Activated CD4-positive, alpha-beta memory T cell treated with anti-CD3 and anti-CD28 coated beads for 36 hours (primary cell): ENCODE measurements around the gene TNN. TPM values are rescaled to one million over a fixed set of nuclear protein-coding genes. Genes with fewer than 3 reads are reported as not detected.

Source experiments
- CTCF ChIA-PET: fragments of 350-600 bp; sonication (Branson Sonifier 250); formaldehyde crosslinking; loops from one replicate; lab custom pipeline; 2021; ENCODE audit warnings: antibody characterized with exemption, inconsistent platforms; lab: Charles Lee
- POLR2A ChIA-PET: fragments of 350-600 bp; sonication (Branson Sonifier 250); formaldehyde crosslinking; loops from one replicate; lab custom pipeline; 2021; ENCODE audit warnings: antibody characterized with exemption; lab: Charles Lee
- DNase-seq: peaks from one replicate; pipeline ENCODE4 v3.0.0-alpha.2; 2020
- H3K27ac Mint-ChIP-seq: one replicate; pipeline ENCODE4 v1.8.0; 2021; ENCODE audit warnings: mixed read lengths
- H3K27me3 Mint-ChIP-seq: one replicate; pipeline ENCODE4 v1.8.0; 2021; ENCODE audit warnings: mixed read lengths
- H3K36me3 Mint-ChIP-seq: one replicate; pipeline ENCODE4 v1.8.0; 2021; ENCODE audit warnings: mixed read lengths
- H3K4me1 Mint-ChIP-seq: one replicate; pipeline ENCODE4 v1.8.0; 2021; ENCODE audit warnings: low read depth, mixed read lengths
- H3K4me3 Mint-ChIP-seq: one replicate; pipeline ENCODE4 v1.8.0; 2021; ENCODE audit warnings: mild to moderate bottlenecking, mixed read lengths
- H3K9me3 Mint-ChIP-seq: one replicate; pipeline ENCODE4 v1.8.0; 2021; ENCODE audit warnings: mixed read lengths
- intact Hi-C: fragments of 100-400 bp; cut with micrococcal nuclease; formaldehyde crosslinking; loops from one replicate; pipeline ENCODE4 v1.15.1; 2023
- total RNA-seq, 2 experiments: library from RNA; stranded (reverse); gene quantifications; one replicate each; pipeline ENCODE4 v1.2.3, GENCODE V29; 2021

The TNN gene
- total RNA-seq, 2 experiments from 2014 or later, result 0.05 TPM; not detected in 1

GRCh38 chr1:175120511-175120910 lies 52.9 kb downstream of the TNN start:
- H3K36me3 Mint-ChIP-seq, result no peaks in the 10 kb centered on the region
- peaks cover 2% of the 10 kb centered on the region for H3K27me3 Mint-ChIP-seq
- POLR2A ChIA-PET, result no interaction called here
- no peaks in the 10 kb centered on the region for H3K9me3 Mint-ChIP-seq
- H3K27ac Mint-ChIP-seq, result no peak overlapping the region
- no peak for DNase-seq
- H3K4me1 Mint-ChIP-seq, result no peaks in the 10 kb centered on the region
- H3K4me3 Mint-ChIP-seq, result no peak overlapping the region
- CTCF ChIA-PET, result interaction anchor here (0.7 to 0.9 kb wide), 2 partner anchors 91 kb away, joined by 3 to 5 read pairs; no protein-coding TSS in a partner anchor
- intact Hi-C loops, result no loop called here

DNA sequence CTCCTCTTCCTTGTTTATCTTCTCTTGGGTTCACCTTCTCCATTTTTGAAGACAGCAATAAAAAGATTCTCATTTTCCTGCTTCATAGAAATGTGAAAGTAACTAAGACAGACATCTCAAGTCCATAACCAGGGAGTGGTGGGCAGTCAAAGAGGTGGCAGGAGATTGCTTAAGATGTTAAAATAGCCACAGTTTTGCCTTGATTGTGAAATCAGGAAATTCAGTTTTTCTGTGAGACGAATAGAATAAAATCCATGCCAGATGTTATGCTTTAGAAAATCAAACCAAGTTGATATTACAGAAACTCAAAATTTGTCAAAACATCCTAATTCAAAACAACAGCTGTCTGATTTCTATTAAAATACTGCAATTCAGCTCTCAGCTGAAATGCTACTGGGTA lies 57.2 kb downstream of the TNN start:
- Mint-ChIP-seq H3K4me1 (no peaks in the 10 kb centered on the region), H3K27ac (no peak overlapping the region), H3K4me3 (no peak overlapping the region), H3K36me3 (no peaks in the 10 kb centered on the region), H3K27me3 (no peaks in the 10 kb centered on the region), H3K9me3 (no peaks in the 10 kb centered on the region)
- DNase-seq, result no peak
- intact Hi-C loops, result loop anchor here (1.0 kb wide), 2 partner anchors 96 to 355 kb away; no protein-coding TSS in a partner anchor
- POLR2A ChIA-PET, result interaction anchor here (1.3 kb wide), 1 partner anchor 96 kb away, joined by 6 read pairs; no protein-coding TSS in a partner anchor
- CTCF ChIA-PET, result interaction anchor here (0.6 to 3.3 kb wide), 27 partner anchors 9 to 597 kb away, joined by 3 to 120 read pairs (median 4); partner anchors contain the start of gene MRPS14

GRCh38 chr1:175126347-175126746 lies 58.7 kb downstream of the TNN start:
- DNase-seq, result no peak
- Mint-ChIP-seq H3K27me3 (no peaks in the 10 kb centered on the region), H3K9me3 (no peaks in the 10 kb centered on the region), H3K4me3 (no peak overlapping the region), H3K27ac (no peak overlapping the region), H3K36me3 (no peaks in the 10 kb centered on the region), H3K4me1 (no peaks in the 10 kb centered on the region)
- ChIA-PET CTCF (interaction anchor here (3.3 kb wide), 1 partner anchor 98 kb away, joined by 120 read pairs; no protein-coding TSS in a partner anchor), POLR2A (no interaction called here)
- intact Hi-C loops, result no loop called here

- intact Hi-C loops, result no loop called here
- no peaks in the 10 kb centered on the region for H3K36me3 Mint-ChIP-seq
- no peak overlapping the region for H3K4me3 Mint-ChIP-seq
- POLR2A ChIA-PET, result no interaction called here
- no peaks in the 10 kb centered on the region for H3K4me1 Mint-ChIP-seq
- CTCF ChIA-PET, result interaction anchor here (2.5 to 3.2 kb wide), 2 partner anchors 18 to 98 kb away, joined by 7 to 17 read pairs; no protein-coding TSS in a partner anchor
- no peak overlapping the region for H3K27ac Mint-ChIP-seq
- H3K9me3 Mint-ChIP-seq, result no peaks in the 10 kb centered on the region
- DNase-seq, result no peak
- H3K27me3 Mint-ChIP-seq, result no peaks in the 10 kb centered on the region
These were observed 59.9 kb downstream of the TNN start for GRCh38 chr1:175127565-175127964.

- ChIA-PET CTCF (interaction anchor here (0.7 to 3.2 kb wide), 4 partner anchors 17 to 833 kb away, joined by 3 to 17 read pairs (median 6); no protein-coding TSS in a partner anchor), POLR2A (no interaction called here)
- Mint-ChIP-seq H3K27ac (no peak overlapping the region), H3K27me3 (no peaks in the 10 kb centered on the region), H3K4me3 (no peak overlapping the region), H3K36me3 (no peaks in the 10 kb centered on the region), H3K4me1 (no peaks in the 10 kb centered on the region), H3K9me3 (no peaks in the 10 kb centered on the region)
- DNase-seq, result no peak
- intact Hi-C loops, result no loop called here
These were observed 60.9 kb downstream of the TNN start for GRCh38 chr1:175128523-175128922.

DNA sequence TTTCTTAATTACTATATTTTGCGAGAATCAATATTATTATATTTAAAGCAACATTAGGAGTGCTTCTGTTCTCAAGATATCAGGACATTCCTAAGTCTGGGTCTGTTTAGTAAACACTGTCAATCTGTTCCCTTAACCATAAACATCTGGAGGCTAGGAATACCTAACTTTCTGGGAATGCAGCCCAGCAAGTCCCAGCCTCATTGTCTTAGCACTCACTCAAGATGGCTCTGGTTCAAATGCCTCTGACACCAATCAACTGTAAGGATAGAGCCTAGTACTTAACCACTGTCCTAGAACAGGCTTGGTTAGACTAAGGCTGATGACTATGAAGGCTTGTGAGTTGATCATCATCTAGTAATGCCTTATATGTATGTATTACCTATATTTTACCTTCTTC lies 61.5 kb downstream of the TNN start:
- Mint-ChIP-seq H3K9me3 (no peaks in the 10 kb centered on the region), H3K36me3 (no peaks in the 10 kb centered on the region), H3K4me3 (no peak overlapping the region), H3K27me3 (no peaks in the 10 kb centered on the region), H3K27ac (no peak overlapping the region), H3K4me1 (no peaks in the 10 kb centered on the region)
- no peak for DNase-seq
- intact Hi-C loops, result no loop called here
- ChIA-PET CTCF (interaction anchor here (1.1 to 3.2 kb wide), 3 partner anchors 16 to 100 kb away, joined by 5 to 17 read pairs (median 7); no protein-coding TSS in a partner anchor), POLR2A (no interaction called here)

- intact Hi-C loops, result no loop called here
These were observed 62.0 kb downstream of the TNN start for GRCh38 chr1:175129644-175129996.

GRCh38 chr1:175129997-175130648 lies 62.5 kb downstream of the TNN start:
- H3K4me3 Mint-ChIP-seq, result no peak overlapping the region
- ChIA-PET CTCF (interaction anchor here (0.8 to 3.2 kb wide), 2 partner anchors 101 kb away, joined by 4 to 17 read pairs; no protein-coding TSS in a partner anchor), POLR2A (no interaction called here)
- H3K27me3 Mint-ChIP-seq, result peaks cover 5% of the 10 kb centered on the region
- H3K4me1 Mint-ChIP-seq, result no peaks in the 10 kb centered on the region
- intact Hi-C loops, result no loop called here
- no peak overlapping the region for H3K27ac Mint-ChIP-seq
- H3K36me3 Mint-ChIP-seq, result no peaks in the 10 kb centered on the region
- DNase-seq, result no peak
- no peaks in the 10 kb centered on the region for H3K9me3 Mint-ChIP-seq

More at GRCh38 chr1:175129644-175129996, 62.0 kb downstream of the TNN start:
- DNase-seq, result no peak
- Mint-ChIP-seq H3K4me1 (no peaks in the 10 kb centered on the region), H3K27ac (no peak overlapping the region), H3K9me3 (no peaks in the 10 kb centered on the region), H3K27me3 (peaks cover 2% of the 10 kb centered on the region), H3K36me3 (no peaks in the 10 kb centered on the region), H3K4me3 (no peak overlapping the region)
- CTCF ChIA-PET, result interaction anchor here (1.1 to 3.2 kb wide), 2 partner anchors 22 to 100 kb away, joined by 5 to 17 read pairs; no protein-coding TSS in a partner anchor
- POLR2A ChIA-PET, result no interaction called here

- Mint-ChIP-seq H3K36me3 (no peaks in the 10 kb centered on the region), H3K4me1 (no peaks in the 10 kb centered on the region), H3K27ac (no peak overlapping the region), H3K9me3 (no peaks in the 10 kb centered on the region), H3K27me3 (peaks cover 6% of the 10 kb centered on the region), H3K4me3 (no peak overlapping the region)
- DNase-seq, result no peak
- CTCF ChIA-PET, result interaction anchor here (0.8 kb wide), 1 partner anchor 101 kb away, joined by 4 read pairs; no protein-coding TSS in a partner anchor
- POLR2A ChIA-PET, result no interaction called here
- intact Hi-C loops, result no loop called here
These were observed 63.0 kb downstream of the TNN start for GRCh38 chr1:175130649-175131045.

DNA sequence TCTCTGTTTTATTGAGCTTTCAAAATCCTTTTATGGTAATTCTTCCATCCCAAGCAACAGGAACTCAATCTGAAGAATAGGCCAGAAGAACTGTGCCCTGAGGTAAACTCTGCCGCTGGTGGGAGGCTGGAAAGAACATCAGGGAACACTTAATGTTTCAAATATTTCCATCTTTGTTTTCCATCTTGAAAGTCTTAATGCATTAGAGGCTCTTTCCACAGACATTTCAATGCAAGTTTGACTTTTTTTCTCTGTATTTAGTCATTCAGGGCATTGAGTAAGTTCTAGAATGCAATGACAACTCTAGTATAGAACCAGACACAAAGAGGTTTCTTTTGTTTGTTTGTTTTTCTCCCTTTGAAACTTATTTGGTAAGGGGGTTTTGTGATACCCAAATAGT lies 63.5 kb downstream of the TNN start:
- POLR2A ChIA-PET, result no interaction called here
- intact Hi-C loops, result no loop called here
- peaks cover 10% of the 10 kb centered on the region for H3K27me3 Mint-ChIP-seq
- CTCF ChIA-PET, result interaction anchor here (0.8 kb wide), 1 partner anchor 102 kb away, joined by 4 read pairs; no protein-coding TSS in a partner anchor
- DNase-seq, result no peak
- no peak overlapping the region for H3K4me3 Mint-ChIP-seq
- H3K9me3 Mint-ChIP-seq, result no peaks in the 10 kb centered on the region
- H3K36me3 Mint-ChIP-seq, result no peaks in the 10 kb centered on the region
- no peaks in the 10 kb centered on the region for H3K4me1 Mint-ChIP-seq
- no peak overlapping the region for H3K27ac Mint-ChIP-seq

DNA sequence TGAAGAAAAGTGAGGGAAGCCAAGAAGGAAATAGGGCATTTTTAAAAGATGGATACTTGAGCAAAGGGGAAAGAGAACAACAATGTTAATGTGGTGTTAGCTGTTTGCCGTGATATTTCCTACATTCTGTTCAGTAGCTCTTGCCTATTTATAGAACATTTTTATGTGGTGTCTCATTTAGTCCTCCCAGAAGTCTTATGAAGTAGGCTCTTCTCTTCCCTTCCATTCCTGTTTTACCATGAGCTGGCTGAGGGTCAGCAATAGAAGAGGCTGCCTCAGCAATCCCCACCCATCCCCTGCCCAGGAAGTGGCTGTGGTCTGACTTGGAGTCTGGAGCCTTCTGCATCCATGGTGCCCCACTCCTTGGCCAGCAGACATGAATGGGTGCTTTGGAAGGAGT lies 64.8 kb downstream of the TNN start:
- no peaks in the 10 kb centered on the region for H3K36me3 Mint-ChIP-seq
- no peak overlapping the region for H3K4me3 Mint-ChIP-seq
- ChIA-PET CTCF (interaction anchor here (0.9 to 1.8 kb wide), 3 partner anchors 9 to 19 kb away, joined by 4 to 8 read pairs (median 4); no protein-coding TSS in a partner anchor), POLR2A (no interaction called here)
- intact Hi-C loops, result no loop called here
- no peak for DNase-seq
- H3K27me3 Mint-ChIP-seq, result peaks cover 14% of the 10 kb centered on the region
- H3K9me3 Mint-ChIP-seq, result no peaks in the 10 kb centered on the region
- no peaks in the 10 kb centered on the region for H3K4me1 Mint-ChIP-seq
- H3K27ac Mint-ChIP-seq, result no peak overlapping the region

GRCh38 chr1:175133673-175134435 lies 66.2 kb downstream of the TNN start:
- H3K27ac Mint-ChIP-seq, result no peak overlapping the region
- CTCF ChIA-PET, result interaction anchor here (1.0 to 1.3 kb wide), 3 partner anchors 9 to 105 kb away, joined by 4 to 5 read pairs (median 5); no protein-coding TSS in a partner anchor
- no peaks in the 10 kb centered on the region for H3K36me3 Mint-ChIP-seq
- POLR2A ChIA-PET, result no interaction called here
- DNase-seq, result no peak
- intact Hi-C loops, result no loop called here
- no peak overlapping the region for H3K4me3 Mint-ChIP-seq
- H3K27me3 Mint-ChIP-seq, result peaks cover 18% of the 10 kb centered on the region
- no peaks in the 10 kb centered on the region for H3K4me1 Mint-ChIP-seq
- H3K9me3 Mint-ChIP-seq, result no peaks in the 10 kb centered on the region
